ENCODE results near the gene CYREN.

DNA sequence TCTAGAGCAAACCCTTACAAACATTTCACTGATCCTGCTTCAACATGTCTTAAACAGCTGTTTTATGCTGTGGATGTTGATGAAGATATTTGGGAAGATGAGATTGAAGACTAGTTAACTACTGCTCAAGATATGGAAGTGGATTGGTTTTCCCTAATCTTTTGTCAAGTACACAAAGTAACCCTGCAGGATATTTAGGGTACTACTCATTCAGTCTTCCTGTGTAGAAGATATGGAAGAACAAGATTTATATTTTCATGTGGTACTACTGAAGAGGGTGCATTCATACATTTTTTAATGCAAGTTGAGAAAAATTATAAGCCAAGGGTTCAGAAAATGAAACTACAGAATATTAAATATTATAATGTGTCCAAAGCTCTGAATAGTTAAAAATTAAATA, 40.9 kb downstream of the CYREN start:
- TF ChIP-seq, protein P1, sequence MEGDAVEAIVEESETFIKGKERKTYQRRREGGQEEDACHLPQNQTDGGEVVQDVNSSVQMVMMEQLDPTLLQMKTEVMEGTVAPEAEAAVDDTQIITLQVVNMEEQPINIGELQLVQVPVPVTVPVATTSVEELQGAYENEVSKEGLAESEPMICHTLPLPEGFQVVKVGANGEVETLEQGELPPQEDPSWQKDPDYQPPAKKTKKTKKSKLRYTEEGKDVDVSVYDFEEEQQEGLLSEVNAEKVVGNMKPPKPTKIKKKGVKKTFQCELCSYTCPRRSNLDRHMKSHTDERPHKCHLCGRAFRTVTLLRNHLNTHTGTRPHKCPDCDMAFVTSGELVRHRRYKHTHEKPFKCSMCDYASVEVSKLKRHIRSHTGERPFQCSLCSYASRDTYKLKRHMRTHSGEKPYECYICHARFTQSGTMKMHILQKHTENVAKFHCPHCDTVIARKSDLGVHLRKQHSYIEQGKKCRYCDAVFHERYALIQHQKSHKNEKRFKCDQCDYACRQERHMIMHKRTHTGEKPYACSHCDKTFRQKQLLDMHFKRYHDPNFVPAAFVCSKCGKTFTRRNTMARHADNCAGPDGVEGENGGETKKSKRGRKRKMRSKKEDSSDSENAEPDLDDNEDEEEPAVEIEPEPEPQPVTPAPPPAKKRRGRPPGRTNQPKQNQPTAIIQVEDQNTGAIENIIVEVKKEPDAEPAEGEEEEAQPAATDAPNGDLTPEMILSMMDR (conservative IDR thresholded peaks at IDR 0.05 in 1 of 2, IDR thresholded peaks at IDR 0.05 in 1 of 2; ENCODE audit: low read depth in 1 of 2, low read length in 2 of 2) = peak in 1 of 2 donors; percentile 1
- TF ChIP-seq EZH2 (IDR thresholded peaks at IDR 0.05; ENCODE audit: low read length, missing control alignments) = no peak
